ENCODE data around the gene PLPP1. TPM values are rescaled to one million over a fixed set of nuclear protein-coding genes. Genes with fewer than 3 reads are reported as not detected.

PLPP1 gene
- total RNA-seq, 2 experiments from 2014 or later: 7.3 to 8.3 TPM

DNA sequence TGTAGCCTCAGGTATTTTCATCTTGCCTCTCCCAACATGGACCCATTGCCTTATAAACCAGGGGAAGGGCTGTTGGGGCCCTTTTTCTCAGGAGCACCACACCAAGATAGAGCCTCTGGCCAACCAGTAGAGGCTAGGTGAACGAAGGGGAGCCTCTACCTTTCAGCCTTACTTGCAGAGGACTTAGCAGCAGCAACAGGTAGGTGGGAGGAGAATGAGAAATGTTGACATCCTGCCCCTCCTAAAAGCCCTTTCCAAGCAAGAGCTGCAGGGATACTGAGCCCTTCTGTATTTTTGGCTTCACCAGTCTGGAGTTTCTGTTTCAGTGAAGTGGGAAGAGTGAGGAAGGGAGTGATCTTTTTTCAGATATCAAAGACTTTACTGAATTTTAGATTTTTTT, 149.5 kb downstream of the PLPP1 start:
- no peak for DNase-seq
- intact Hi-C loops (cut with micrococcal nuclease): no loop called here
- H3K27me3 Mint-ChIP-seq (ENCODE audit: low read depth): no peaks in the 10 kb centered on the region
- H3K4me1 Mint-ChIP-seq (ENCODE audit: low read depth): peaks cover 23% of the 10 kb centered on the region
- peaks cover 8% of the 10 kb centered on the region for H3K9me3 Mint-ChIP-seq
- no peak overlapping the region for H3K27ac Mint-ChIP-seq
- CTCF ChIA-PET: no interaction called here
- peaks cover 51% of the 10 kb centered on the region for H3K36me3 Mint-ChIP-seq (ENCODE audit: low read depth)
- no peak overlapping the region for H3K4me3 Mint-ChIP-seq

DNA sequence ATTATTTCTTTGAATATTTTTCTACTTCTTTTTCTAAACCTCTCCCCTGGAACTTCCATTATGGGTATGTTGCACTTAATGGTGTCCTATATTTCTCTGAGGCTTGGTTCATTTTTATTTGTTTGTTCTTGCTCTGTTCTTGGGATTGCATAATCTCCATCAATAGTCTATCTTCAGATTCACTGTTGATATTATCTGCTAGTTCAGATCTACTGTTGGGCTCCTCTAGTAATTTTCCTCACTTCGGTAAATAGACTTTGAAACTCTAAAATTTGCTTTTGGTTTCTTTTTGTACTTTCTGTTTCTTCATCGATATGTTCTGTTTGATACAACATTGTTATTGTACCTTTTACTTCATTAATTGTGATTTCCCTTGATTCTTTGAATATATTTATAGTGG, 150.7 kb downstream of the PLPP1 start:
- Mint-ChIP-seq H3K27me3 (ENCODE audit: low read depth) (no peaks in the 10 kb centered on the region), H3K27ac (no peak overlapping the region), H3K4me3 (no peak overlapping the region), H3K36me3 (ENCODE audit: low read depth) (peaks cover 55% of the 10 kb centered on the region), H3K9me3 (peaks cover 8% of the 10 kb centered on the region), H3K4me1 (ENCODE audit: low read depth) (peaks cover 23% of the 10 kb centered on the region)
- CTCF ChIA-PET: no interaction called here
- DNase-seq: no peak
- intact Hi-C loops (cut with micrococcal nuclease): no loop called here

DNA sequence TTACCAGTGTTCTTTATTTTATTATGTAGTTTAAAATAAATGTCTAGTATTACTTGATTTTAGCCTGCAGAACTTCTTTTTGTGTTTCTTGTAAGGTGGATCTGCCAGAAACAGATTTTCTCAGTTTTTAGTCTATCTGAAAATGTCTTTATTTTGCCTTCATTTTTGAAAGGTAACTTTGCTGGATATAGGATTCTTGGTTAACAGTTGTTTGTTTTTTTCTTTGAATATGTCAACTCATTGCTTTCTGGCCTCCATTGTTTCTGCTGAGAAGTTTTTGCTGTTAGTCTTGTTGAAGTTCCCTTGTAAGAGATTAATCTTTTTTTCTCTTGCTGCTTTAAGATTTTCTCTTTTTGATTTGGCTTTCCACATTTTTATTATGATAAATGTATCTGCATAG, 151.5 kb downstream of the PLPP1 start:
- H3K9me3 Mint-ChIP-seq: peaks cover 8% of the 10 kb centered on the region
- no peaks in the 10 kb centered on the region for H3K27me3 Mint-ChIP-seq (ENCODE audit: low read depth)
- peaks cover 23% of the 10 kb centered on the region for H3K4me1 Mint-ChIP-seq (ENCODE audit: low read depth)
- no peak overlapping the region for H3K27ac Mint-ChIP-seq
- CTCF ChIA-PET: no interaction called here
- no peak for DNase-seq
- no peak overlapping the region for H3K4me3 Mint-ChIP-seq
- H3K36me3 Mint-ChIP-seq (ENCODE audit: low read depth): peaks cover 59% of the 10 kb centered on the region
- intact Hi-C loops (cut with micrococcal nuclease): no loop called here

DNA sequence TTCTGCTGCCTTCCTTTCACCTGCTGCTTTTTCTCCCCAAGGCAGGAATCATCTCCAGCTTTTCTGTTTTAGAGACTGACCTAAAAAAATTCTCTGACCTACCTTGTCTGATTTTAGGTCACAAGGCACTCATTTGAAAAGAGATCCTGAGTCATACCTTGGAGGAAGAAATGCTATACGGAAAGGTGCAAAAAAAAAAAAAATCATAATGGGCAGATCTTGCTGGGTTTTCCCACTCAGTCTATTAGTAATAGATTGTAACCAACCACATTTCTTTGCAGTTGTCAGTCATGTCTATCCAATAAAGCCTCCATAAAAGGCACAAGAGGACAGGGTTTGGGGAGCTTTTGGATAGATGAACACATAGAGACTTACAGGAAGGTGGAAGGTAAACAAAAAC, 157.0 kb downstream of the PLPP1 start:
- peaks cover 59% of the 10 kb centered on the region for H3K36me3 Mint-ChIP-seq (ENCODE audit: low read depth)
- no peak for DNase-seq
- no peak overlapping the region for H3K27ac Mint-ChIP-seq
- peaks cover 4% of the 10 kb centered on the region for H3K4me1 Mint-ChIP-seq (ENCODE audit: low read depth)
- no peak overlapping the region for H3K4me3 Mint-ChIP-seq
- CTCF ChIA-PET: interaction anchor here (0.6 to 0.7 kb wide), 2 partner anchors 50 to 619 kb away, joined by 4 to 5 read pairs; no protein-coding TSS in a partner anchor
- peaks cover 8% of the 10 kb centered on the region for H3K9me3 Mint-ChIP-seq
- no peaks in the 10 kb centered on the region for H3K27me3 Mint-ChIP-seq (ENCODE audit: low read depth)
- intact Hi-C loops (cut with micrococcal nuclease): no loop called here

Small RNA genes lying within 50 kb of the gene (microRNA-seq; reads per million reads assigned to microRNA genes)
- gene MIR5687 (ENCODE audit: borderline microRNAs expressed, borderline replicate concordance): not detected

Other genes with a start within 250 kb of the PLPP1 start
- 10 to 100 TPM; 11.0 to 11.1 TPM for gene DHX29, start 227.3 kb downstream of the PLPP1 start, total RNA-seq
- 10 to 100 TPM; 76.1 to 79.7 TPM for gene MTREX, start 227.0 kb downstream of the PLPP1 start, total RNA-seq
- 10 to 100 TPM in 1 of 2 experiments, 1 to 10 TPM in 1; 9.2 to 10.1 TPM for gene SLC38A9, start 177.4 kb upstream of the PLPP1 start, total RNA-seq
- gene DDX4, start 203.1 kb upstream of the PLPP1 start, total RNA-seq: under 1 TPM in 1 of 2 experiments, not detected in 1; 0.31 TPM

All from activated naive CD4-positive, alpha-beta T cell treated with anti-CD3 and anti-CD28 coated beads for 36 hours (primary cell).